Osteocyte (in vitro differentiated cells): ENCODE measurements around the gene VGLL3. TPM values are rescaled to one million over a fixed set of nuclear protein-coding genes. Genes with fewer than 3 reads are reported as not detected.

ENCODE experiments used
- DNase-seq: peaks from one replicate; pipeline ENCODE4 v3.0.0; 2021; ENCODE audit warnings: mixed read lengths; ENCODE audit not compliant: unreplicated experiment; ENCODE audit errors: extremely low spot score
- H3K27ac Mint-ChIP-seq: one replicate; pipeline ENCODE4 v1.8.0; 2021; ENCODE audit warnings: mild to moderate bottlenecking, mixed read lengths; ENCODE audit not compliant: unreplicated experiment
- H3K27me3 Mint-ChIP-seq: one replicate; pipeline ENCODE4 v1.8.0; 2021; ENCODE audit warnings: mixed read lengths; ENCODE audit not compliant: unreplicated experiment
- H3K36me3 Mint-ChIP-seq: one replicate; pipeline ENCODE4 v1.8.0; 2021; ENCODE audit warnings: mixed read lengths; ENCODE audit not compliant: unreplicated experiment
- H3K4me1 Mint-ChIP-seq: one replicate; pipeline ENCODE4 v1.8.0; 2021; ENCODE audit warnings: mixed read lengths; ENCODE audit not compliant: unreplicated experiment
- H3K4me3 Mint-ChIP-seq: one replicate; pipeline ENCODE4 v1.8.0; 2021; ENCODE audit warnings: mild to moderate bottlenecking, moderate library complexity, mixed read lengths; ENCODE audit not compliant: unreplicated experiment
- H3K9me3 Mint-ChIP-seq: one replicate; pipeline ENCODE4 v1.8.0; 2021; ENCODE audit warnings: mixed read lengths; ENCODE audit not compliant: unreplicated experiment
- total RNA-seq: library from RNA; stranded (reverse); gene quantifications from 2 replicates; pipeline ENCODE4 v1.2.1, GENCODE V29; 2021
- TF ChIP-seq, protein P1 (sequence below): fragments of 200-600 bp; sonication (generic); IDR thresholded peaks from 2 replicates; pipeline ENCODE4 v1.5.0; 2021; ENCODE audit warnings: antibody characterized with exemption, mild to moderate bottlenecking, moderate library complexity

VGLL3 gene
- total RNA-seq, 1 donor from 2014 or later: 587 TPM

- Mint-ChIP-seq H3K9me3 (no peaks in the 10 kb centered on the region), H3K27me3 (no peaks in the 10 kb centered on the region), H3K4me3 (no peak overlapping the region), H3K36me3 (no peaks in the 10 kb centered on the region), H3K4me1 (peaks cover 66% of the 10 kb centered on the region), H3K27ac (peak overlapping the region; percentile 91)
- TF ChIP-seq, protein P1, sequence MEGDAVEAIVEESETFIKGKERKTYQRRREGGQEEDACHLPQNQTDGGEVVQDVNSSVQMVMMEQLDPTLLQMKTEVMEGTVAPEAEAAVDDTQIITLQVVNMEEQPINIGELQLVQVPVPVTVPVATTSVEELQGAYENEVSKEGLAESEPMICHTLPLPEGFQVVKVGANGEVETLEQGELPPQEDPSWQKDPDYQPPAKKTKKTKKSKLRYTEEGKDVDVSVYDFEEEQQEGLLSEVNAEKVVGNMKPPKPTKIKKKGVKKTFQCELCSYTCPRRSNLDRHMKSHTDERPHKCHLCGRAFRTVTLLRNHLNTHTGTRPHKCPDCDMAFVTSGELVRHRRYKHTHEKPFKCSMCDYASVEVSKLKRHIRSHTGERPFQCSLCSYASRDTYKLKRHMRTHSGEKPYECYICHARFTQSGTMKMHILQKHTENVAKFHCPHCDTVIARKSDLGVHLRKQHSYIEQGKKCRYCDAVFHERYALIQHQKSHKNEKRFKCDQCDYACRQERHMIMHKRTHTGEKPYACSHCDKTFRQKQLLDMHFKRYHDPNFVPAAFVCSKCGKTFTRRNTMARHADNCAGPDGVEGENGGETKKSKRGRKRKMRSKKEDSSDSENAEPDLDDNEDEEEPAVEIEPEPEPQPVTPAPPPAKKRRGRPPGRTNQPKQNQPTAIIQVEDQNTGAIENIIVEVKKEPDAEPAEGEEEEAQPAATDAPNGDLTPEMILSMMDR: no peak
- no peak for DNase-seq
Observed at GRCh38 chr3:86930181-86930580, 60.8 kb downstream of the VGLL3 start.

DNA sequence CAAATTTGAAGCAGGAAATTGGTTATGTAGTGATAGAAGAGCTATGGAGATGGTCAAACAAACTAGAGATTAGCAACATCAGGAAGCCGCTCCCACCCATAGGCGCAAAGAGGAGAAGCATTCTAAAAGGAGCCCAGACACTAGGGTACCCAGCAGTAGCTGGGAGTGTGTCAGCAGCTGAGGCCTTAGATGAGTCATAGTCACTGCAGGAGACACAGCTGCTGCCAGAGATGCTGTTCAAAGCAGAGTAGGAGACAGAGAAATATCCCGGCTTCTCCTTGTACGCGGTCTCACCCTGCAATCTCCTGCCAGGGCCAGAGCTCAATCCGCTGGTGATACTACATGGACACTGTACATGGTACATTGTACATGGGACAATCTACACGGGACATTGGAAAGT, 61.9 kb downstream of the VGLL3 start:
- DNase-seq: no peak
- no peaks in the 10 kb centered on the region for H3K36me3 Mint-ChIP-seq
- H3K27me3 Mint-ChIP-seq: no peaks in the 10 kb centered on the region
- peak overlapping the region; percentile 91 for H3K27ac Mint-ChIP-seq
- TF ChIP-seq, protein P1: no peak
- H3K4me3 Mint-ChIP-seq: no peak overlapping the region
- no peaks in the 10 kb centered on the region for H3K9me3 Mint-ChIP-seq
- H3K4me1 Mint-ChIP-seq: peaks cover 58% of the 10 kb centered on the region

GRCh38 chr3:86923071-86923491, 67.9 kb downstream of the VGLL3 start:
- peak overlapping the region; percentile 77 for H3K27ac Mint-ChIP-seq
- DNase-seq: no peak
- H3K4me1 Mint-ChIP-seq: peaks cover 29% of the 10 kb centered on the region
- TF ChIP-seq, protein P1: no peak
- no peak overlapping the region for H3K4me3 Mint-ChIP-seq
- no peaks in the 10 kb centered on the region for H3K27me3 Mint-ChIP-seq
- no peaks in the 10 kb centered on the region for H3K9me3 Mint-ChIP-seq
- H3K36me3 Mint-ChIP-seq: no peaks in the 10 kb centered on the region

- H3K4me3 Mint-ChIP-seq: no peak overlapping the region
- peak overlapping the region; percentile 4 for H3K27ac Mint-ChIP-seq
- TF ChIP-seq, protein P1: no peak
- H3K9me3 Mint-ChIP-seq: no peaks in the 10 kb centered on the region
- DNase-seq: no peak
- no peaks in the 10 kb centered on the region for H3K36me3 Mint-ChIP-seq
- no peaks in the 10 kb centered on the region for H3K27me3 Mint-ChIP-seq
- H3K4me1 Mint-ChIP-seq: peaks cover 27% of the 10 kb centered on the region
Observed at GRCh38 chr3:86921971-86922680, 68.8 kb downstream of the VGLL3 start.

- no peak overlapping the region for H3K4me3 Mint-ChIP-seq
- no peaks in the 10 kb centered on the region for H3K27me3 Mint-ChIP-seq
- H3K4me1 Mint-ChIP-seq: peaks cover 11% of the 10 kb centered on the region
- no peaks in the 10 kb centered on the region for H3K36me3 Mint-ChIP-seq
- no peak for DNase-seq
- H3K9me3 Mint-ChIP-seq: no peaks in the 10 kb centered on the region
- TF ChIP-seq, protein P1: no peak
- no peak overlapping the region for H3K27ac Mint-ChIP-seq
Observed at GRCh38 chr3:86914670-86915069, 76.3 kb downstream of the VGLL3 start.
